D341Med (cell line): ENCODE data around the gene FAM20B.

Source experiments
- DNase-seq: peaks from one replicate; pipeline ENCODE4 v3.0.0; 2012; ENCODE audit warnings: low spot score

The FAM20B gene

DNA sequence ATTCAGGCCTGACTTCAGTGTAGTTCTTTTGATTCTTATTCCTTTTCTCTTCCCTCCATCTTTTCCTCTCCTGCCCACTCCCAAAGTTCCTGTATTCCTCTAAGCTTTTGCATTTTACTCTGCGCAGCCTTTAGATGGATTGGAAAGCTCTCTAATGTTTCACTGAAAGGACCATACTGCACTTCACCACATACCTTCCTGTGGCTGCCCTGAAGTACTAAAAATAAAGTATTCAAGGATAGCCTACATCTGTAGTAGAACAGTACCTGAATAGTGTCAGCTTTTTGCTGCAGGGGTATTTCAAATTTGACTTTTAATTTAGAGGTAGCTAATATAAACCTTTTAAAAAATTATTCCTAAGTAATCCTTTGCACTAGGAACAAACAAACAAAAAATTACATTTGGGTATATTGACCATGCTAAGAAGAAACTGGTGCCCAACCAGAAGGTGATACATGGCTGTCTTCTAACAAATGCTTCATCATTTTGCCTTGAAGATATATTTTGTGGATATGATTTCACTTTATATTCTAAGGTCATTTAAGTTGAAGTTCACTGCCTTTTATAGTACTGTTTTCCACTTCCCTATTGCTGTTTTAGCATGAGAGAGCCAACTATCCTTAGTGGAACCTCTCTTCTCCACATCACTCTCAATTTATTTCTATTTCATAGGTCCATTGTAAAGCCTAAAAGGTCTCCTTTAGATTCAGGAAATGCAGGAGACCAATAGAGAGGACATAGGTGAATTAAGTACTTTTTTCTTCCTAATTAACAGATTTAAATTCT lies 22.8 kb downstream of the FAM20B start:
- DNase-seq: no peak

- no peak for DNase-seq
Measured at GRCh38 chr1:179052776-179053175, 27.1 kb downstream of the FAM20B start.

DNA sequence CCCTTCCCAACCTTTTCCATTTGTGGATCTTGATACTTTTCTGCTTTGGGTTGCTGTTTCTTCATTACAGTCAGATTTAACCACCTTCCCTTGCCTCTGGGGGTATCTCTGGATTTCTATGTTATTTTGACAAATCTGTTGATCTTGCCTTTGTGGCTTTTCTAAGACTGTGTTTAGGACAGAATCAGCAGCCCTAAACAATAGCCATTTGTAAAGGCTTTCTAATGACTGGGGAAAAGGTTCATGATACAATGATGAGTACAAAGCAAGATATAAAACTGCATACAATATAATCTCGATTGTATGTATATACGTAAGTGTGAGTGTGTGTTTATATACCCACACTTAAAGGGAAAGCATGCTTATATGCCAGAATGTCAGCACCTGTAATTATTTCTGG lies 27.8 kb downstream of the FAM20B start:
- DNase-seq: no peak

GRCh38 chr1:179055937-179056336 lies 30.2 kb downstream of the FAM20B start:
- no peak for DNase-seq

GRCh38 chr1:179058487-179059483 lies 33.1 kb downstream of the FAM20B start:
- no peak for DNase-seq

DNA sequence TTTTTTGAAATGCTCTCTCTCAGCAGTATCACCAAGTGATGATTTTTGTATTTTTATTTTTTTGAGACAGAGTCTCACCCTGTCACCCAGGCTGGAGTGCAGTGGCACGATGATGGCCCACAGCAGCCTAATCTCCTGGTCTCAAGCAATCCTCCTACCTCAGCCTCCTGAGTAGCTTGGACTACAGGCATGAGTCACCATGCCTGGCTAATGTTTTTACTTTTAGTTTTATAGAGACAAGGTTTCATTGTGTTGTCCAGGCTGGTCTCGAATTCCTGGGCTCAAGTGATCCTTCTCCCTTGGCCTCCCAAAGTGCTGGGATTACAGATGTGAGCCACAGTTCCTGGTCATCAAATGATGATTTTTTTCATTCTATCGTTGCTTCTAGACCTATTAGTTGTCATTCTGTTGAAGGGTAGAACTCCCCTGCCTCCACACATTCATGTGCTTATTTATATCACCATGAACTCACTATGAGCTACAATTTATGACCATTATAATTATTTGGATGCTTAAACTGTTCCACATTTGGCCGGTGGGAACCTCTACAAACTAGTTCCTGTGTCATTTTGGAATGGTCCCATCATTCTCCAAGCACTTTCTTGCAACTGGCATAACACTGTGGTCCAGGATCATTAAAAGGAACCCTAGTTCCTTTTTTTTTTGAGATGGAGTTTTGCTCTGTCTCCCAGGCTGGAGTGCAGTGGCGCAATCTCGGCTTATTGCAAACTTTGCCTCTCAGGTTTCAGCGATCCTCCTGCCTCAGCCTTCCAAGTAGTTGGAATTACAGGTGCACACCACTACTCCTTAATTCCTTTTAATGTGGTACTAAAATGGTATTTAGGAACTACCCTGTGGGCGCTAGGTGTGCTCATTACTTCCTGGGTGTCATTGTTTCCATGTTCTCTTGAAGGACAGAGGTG lies 35.9 kb downstream of the FAM20B start:
- DNase-seq: no peak

DNA sequence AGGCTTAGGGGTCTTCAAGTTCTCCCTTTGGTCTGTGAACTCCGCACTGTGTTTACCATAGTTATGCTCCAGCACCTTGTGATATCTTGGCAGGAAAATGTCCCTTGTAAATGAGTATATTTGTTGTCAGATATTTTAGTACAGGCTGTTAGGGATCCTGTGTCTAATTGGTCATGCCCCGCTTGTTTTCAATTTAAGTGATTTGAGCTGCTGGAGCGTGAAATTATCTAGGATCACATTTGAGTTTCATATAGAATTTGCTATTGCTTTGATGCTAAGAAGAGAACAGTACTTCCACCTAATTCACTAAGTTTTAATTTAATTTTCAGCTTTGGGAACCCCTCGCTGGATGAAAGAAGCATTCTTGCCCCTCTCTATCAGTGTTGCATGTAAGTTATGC lies 40.8 kb downstream of the FAM20B start:
- no peak for DNase-seq

- DNase-seq: no peak
Measured at GRCh38 chr1:179077396-179077795, 51.7 kb downstream of the FAM20B start.

DNA sequence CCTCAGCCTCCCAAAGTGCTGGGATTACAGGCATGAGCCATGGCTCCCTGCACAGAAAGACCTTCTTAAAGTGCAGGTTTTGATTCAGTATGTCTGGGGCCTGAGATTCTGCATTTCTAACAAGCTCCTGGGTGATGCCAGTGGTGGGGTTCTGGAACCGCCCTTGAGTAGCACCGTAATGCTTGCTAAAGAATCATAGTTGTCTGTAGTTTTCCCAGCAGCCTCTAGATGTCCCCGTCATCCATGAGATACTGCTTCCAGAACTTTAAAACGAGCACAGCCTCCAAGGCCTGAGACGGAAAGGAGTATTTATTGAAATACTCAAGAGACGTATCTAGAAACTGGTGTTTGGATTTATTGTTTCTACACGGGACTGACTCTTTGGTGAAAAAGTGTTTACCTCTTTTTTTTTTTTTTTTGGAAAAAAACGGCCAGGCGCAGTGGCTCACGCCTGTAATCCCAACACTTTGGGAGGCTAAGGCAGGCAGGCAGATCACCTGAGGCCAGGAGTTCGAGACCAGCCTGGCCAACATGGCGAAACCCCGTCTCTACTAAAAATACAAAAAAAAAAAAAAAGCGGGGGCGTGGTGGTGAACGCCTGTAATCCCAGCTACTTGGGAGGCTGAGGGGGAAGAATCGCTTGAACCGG lies 53.5 kb downstream of the FAM20B start:
- peak; percentile 79 for DNase-seq

DNA sequence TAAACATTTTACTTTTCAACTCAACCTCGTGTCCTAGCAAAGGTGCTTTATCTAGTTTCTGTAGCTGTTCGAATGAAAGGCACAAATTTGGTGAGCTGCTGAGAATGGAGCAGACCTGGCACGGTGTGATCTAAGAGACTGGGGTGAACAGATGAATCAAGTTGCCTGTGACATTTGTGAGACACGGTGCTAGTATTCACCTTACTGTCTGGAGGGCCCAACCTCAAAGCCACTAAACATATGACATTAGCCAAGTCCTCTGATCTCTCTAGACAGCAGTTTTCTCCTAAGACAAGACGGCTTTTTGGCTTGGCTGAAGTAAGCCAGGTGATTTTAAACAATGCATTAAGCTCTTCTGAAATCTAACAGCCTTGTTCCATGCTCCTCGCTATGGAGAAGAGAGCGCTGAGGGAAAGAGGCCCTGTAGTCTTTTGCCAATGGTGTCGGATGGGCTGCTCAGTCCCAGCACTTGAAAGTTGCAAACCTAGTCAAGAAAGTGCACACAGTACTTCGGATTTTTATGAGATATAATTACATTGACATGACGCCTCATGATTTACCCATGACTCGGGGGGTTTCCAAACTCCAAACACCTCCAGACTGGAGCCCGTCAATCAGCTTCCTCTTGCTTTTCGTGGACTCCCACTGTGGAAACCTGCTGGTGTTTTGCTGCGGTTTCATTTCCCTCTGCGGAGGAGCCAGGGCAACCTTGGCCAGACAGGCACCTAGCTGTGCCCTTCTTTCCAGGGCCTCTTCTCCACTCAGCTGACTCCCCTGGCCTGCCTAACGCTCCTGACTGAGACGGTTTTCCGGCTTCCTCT lies 55.4 kb downstream of the FAM20B start:
- no peak for DNase-seq

DNA sequence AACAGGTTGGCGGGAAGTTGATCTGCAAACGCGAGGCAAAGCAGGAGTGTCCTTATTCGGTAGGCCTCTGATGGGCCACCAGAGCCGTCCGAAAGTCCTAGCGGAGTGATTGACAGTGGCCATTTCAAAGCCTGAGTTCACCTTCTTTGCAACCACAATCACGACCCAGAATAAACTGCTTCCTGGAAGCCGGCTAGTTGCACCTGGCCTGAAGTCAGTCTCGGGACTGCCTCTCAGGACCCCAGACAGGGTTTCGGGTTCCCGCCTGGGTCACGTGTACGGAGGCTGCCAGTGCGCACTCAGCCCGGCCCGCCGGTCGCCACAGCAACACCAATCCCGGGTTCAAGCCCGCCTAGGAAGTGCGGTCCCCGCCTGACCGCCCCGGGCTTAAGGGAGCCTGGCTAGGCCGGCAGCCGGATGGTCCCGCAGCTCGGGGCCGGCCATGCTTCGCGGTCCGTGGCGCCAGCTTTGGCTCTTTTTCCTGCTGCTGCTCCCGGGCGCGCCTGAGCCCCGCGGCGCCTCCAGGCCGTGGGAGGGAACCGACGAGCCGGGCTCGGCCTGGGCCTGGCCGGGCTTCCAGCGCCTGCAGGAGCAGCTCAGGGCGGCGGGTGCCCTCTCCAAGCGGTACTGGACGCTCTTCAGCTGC lies 56.1 kb downstream of the FAM20B start, which contains the start of gene TOR3A:
Gene TOR3A, plus strand, starts transcription at position 384 of the 646 bp plus-strand sequence. Its CDS starts 59 bp downstream, at position 443.
- DNase-seq: peak; percentile 90

DNA sequence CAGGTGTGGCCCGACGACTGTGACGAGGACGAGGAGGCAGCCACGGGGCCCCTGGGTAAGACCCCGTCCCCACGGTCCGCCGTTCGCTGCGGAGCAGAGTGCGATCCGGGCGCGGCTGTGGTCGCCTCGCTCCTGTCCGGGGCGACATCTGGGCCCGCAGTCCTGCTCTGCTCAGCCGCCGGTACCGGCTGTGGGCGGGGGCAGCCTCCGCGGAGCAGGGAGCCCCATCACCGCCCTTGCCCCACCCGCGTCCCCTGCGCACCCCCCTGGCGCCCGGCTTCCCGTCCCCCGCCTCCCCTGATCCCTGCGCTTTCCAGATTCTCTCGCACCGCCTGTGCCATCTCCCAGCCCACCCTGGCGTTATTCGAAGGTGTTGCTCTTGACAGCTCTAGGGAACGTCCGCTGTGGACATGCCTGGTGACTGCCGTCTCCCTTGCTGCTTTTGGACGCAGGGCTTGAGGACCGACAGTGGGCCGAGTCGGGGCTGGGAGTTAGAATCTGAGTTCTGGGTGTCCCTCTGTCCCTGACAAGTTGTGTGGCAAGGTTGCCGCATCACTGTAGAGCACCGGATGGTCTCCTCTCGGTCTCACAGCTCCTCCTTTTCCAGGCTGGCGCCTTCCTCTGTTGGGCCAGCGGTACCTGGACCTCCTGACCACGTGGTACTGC lies 56.8 kb downstream of the FAM20B start:
- DNase-seq: peak; percentile 83

GRCh38 chr1:179082999-179083335 lies 57.3 kb downstream of the FAM20B start:
- DNase-seq: no peak

GRCh38 chr1:179083533-179083932 lies 57.8 kb downstream of the FAM20B start:
- no peak for DNase-seq

DNA sequence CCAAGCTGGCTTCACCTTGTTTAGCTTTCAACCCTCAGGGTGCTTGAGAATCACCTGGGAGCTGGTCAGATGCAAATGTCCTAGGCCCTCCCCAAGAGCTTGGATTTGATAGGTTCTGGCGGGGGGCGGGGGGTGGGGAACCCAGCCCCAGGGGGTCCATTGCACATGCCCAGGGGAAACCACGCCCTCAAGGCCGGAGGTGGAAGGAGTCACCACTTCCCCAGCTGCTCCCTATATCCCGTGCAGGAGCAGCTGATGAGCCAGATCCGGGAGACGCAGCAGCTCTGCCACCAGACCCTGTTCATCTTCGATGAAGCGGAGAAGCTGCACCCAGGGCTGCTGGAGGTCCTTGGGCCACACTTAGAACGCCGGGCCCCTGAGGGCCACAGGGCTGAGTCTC lies 62.0 kb downstream of the FAM20B start:
- peak; percentile 45 for DNase-seq

DNA sequence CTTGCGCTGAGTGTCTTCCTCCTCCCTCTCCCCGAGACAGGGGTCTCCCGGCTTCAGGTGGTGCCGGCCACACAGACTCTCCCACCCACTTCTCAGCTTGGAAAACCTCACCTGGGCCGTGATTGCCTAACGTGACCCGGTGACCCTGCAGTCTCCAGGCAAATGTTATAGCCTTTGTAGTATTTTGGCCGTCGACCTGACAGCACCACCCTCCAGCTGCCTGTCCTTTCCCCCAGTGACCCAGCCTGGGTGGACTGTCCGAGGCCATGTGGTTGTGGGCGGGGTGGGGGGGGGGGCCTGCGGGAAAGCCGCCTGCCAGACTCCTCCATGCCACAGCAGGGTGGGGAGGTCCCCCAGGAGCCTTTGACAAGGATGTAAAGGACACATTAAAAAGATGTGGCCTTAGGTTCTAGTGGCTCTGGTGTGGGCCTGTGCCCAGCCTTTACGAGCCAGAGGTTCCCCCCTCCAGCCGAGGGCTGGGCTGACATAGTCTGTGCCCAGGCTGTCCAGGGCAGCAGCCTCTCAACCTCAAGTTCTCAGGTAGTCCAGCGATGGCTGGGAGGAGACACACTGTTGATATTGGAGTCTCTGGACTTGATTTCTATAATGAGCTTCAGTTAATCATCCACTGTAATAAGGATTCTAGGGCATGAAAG lies 64.3 kb downstream of the FAM20B start:
- peak; percentile 24 for DNase-seq

GRCh38 chr1:179090522-179090921 lies 64.8 kb downstream of the FAM20B start:
- DNase-seq: peak; percentile 31

DNA sequence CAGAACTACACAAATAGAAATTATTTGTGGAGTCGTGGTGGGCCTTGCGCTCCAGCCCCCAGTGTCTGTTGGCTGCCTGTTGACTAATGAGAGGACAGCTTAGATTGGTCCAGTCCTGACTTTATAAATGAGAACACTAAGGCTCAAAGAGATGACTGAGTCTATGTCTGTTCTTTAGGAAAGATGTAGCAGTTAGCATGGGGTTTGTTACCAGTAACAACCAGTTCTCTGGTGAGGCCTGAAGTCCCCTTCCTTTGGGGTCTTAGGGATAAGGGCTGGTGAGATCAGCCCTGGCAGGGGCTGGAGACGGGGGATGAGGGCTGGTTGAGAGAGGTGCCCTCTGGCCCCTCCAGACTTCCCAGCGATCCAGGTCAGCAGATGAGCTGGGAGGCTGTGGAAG lies 65.2 kb downstream of the FAM20B start:
- DNase-seq: no peak

GRCh38 chr1:179091691-179092165 lies 66.0 kb downstream of the FAM20B start:
- DNase-seq: peak; percentile 22
